Heart left ventricle (tissue), 13 donors: ENCODE results near the gene KLHL41.

Source experiments
- POLR2A ChIP-seq, 2 donors: fragments of 450-650 bp; IDR thresholded peaks; one replicate each; pipeline ENCODE4 v1.6.1; 2017; ENCODE audit warnings: antibody characterized with exemption in 2 of 2, mild to moderate bottlenecking in 2 of 2, moderate library complexity in 2 of 2
- TF ChIP-seq, protein P1 (sequence below), 12 donors: fragments of 200-600 bp; sonication (generic) in 4 of 12; IDR thresholded peaks; one replicate each; pipeline versions ENCODE4 v1.5.0 to v1.8.0; 2018 to 2022; ENCODE audit warnings: antibody characterized with exemption in 12 of 12, mild to moderate bottlenecking in 5 of 12
- donor health status: ischemic (EF 13 %, LVEDD 7.1; RV severe dilation, severe dysfunction).
- donor health status: DM: no; HTN: yes; CAD: no.
- donor health status: DM: no; HTN: no; CAD: no.
- donor health status: ischemic (EF 25% LVEDD 6.9; RV normal size, moderate dysfunction).
- donor health status: ischemic (EF 25% LVEDD 5.7; RV mildly dilated, moderate dysfunction).
- donor health status: ischemic (EF 35%, LVEDD 5.7; RV mildly dilated, moderate dysfunction).
- donor health status: nonischemic (EF 11% LVEDD 7.7; RV severe dilation, severe dysfunction).
- donor health status: DM: yes; HTN: yes; CAD: no.
- donor health status: PGD.
- donor health status: ischemic (EF 29% LVEDD 5.4; RV normal size, mild dysfunction).
- donor health status: nonischemic (EF 23%, LVEDD 6.1; RV moderate dilation, normal function).

DNA sequence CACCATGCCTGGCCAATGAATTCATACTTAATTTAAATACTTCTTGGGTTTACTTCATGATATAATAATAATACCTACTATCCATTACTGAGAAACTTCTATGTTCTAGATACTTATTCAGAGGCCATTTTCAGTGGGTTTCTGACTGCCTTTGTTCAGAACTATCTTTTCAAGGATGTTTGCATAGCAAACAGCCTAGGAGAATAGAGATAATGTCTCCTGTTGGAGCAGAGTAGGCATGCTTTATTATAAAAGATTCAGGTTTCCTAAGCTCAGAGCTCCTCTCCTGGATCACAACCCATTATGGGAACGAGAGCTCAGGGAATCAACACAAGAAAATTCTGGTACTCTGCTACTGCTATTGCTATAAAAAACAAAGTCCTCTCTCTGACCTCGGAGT lies 53.0 kb downstream of the KLHL41 start:
- TF ChIP-seq POLR2A (IDR thresholded peaks at IDR 0.05) = no peak
- TF ChIP-seq, protein P1, sequence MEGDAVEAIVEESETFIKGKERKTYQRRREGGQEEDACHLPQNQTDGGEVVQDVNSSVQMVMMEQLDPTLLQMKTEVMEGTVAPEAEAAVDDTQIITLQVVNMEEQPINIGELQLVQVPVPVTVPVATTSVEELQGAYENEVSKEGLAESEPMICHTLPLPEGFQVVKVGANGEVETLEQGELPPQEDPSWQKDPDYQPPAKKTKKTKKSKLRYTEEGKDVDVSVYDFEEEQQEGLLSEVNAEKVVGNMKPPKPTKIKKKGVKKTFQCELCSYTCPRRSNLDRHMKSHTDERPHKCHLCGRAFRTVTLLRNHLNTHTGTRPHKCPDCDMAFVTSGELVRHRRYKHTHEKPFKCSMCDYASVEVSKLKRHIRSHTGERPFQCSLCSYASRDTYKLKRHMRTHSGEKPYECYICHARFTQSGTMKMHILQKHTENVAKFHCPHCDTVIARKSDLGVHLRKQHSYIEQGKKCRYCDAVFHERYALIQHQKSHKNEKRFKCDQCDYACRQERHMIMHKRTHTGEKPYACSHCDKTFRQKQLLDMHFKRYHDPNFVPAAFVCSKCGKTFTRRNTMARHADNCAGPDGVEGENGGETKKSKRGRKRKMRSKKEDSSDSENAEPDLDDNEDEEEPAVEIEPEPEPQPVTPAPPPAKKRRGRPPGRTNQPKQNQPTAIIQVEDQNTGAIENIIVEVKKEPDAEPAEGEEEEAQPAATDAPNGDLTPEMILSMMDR (IDR thresholded peaks at IDR 0.05) = no peak
